ENCODE data around the gene CWC22.
"Not testable (repeated sequence)": the region's sequence is repeated elsewhere in the genome, so short reads cannot be mapped to it uniquely, and the experiment has no call there.

CWC22 gene

DNA sequence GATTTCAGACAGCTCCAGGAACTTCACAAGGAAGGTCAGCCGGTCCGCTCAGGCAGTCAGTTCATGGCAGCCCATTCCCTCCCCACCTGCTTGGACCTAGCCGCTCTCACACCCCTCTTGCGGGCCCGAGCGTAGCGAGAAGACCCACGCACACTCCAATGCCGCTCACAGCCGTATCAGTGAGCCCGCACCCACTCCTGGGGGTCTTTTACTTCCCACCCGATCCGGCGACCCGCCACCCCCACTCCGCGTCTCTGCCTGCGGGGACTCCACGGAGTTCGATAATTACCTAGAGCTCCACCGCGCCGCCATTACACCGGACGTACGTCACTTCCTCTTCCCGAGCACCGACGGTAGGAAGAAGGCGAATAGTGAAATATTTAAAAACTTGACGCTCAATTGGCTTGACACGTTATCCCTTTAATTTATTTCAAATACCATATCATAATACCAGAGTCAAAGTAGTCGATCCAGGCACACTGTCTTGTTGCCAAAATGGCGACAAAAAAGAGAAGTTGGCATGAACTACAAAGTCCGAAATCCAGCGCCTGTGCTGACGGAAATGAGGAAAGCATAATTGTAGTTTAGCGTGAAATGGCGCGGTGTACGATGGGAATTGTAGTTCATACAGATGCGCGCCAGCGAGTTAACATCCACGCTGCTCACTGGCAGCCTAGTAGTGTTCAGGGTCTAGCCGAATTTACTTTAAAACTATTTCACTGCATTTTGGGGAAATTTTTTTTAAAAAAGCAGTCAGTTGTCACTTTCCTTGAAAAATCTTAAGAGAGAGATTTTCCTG lies at the start of gene CWC22:
Gene CWC22, minus strand, starts transcription at position 517 of the 799 bp plus-strand sequence. CDS start 13,956 bp downstream, outside the sequence.
- peak within 1 kb of the TSS; percentile 65 for H3K4me3 ChIP-seq (ENCODE audit: low read depth, low read length)
- TF ChIP-seq, protein P1, sequence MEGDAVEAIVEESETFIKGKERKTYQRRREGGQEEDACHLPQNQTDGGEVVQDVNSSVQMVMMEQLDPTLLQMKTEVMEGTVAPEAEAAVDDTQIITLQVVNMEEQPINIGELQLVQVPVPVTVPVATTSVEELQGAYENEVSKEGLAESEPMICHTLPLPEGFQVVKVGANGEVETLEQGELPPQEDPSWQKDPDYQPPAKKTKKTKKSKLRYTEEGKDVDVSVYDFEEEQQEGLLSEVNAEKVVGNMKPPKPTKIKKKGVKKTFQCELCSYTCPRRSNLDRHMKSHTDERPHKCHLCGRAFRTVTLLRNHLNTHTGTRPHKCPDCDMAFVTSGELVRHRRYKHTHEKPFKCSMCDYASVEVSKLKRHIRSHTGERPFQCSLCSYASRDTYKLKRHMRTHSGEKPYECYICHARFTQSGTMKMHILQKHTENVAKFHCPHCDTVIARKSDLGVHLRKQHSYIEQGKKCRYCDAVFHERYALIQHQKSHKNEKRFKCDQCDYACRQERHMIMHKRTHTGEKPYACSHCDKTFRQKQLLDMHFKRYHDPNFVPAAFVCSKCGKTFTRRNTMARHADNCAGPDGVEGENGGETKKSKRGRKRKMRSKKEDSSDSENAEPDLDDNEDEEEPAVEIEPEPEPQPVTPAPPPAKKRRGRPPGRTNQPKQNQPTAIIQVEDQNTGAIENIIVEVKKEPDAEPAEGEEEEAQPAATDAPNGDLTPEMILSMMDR (IDR thresholded peaks at IDR 0.05; ENCODE audit: borderline replicate concordance, insufficient read depth, low read depth, low read length) = no peak

DNA sequence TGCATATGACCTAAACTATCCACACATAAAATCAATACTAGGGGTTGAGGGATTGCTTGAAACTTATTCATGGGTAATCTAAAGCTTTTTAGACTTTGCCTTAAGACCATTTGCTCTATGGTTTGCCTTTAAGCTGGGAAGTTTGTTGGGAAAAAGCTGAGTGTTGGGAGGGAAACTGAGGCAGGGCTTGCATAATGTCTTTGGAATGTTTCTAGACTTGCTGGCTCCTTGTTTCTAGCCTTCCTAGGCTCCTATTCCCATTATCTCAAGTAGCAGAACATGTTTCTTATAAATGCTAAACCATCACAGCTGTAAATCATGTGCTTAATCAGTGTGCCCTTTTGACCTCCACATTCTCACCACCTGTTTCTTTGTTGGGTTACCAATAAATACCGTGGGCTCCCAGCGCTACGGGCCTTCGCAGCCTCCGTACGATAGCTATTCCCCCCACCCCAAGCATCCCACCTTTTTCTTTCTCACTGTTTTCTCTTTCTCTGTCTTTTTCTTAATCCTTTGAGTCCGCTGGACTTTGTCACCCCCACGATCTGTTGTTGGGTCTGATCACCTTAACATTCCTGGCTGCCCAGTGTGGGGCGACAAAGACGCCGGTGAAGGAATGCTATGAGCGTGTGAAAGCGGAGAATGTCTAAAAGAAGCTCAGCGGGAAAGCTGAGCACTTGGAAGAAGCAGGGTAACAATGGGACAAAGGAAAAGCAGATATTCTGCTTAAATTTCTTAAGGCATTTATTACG lies 49.4 kb upstream of the CWC22 start:
- TF ChIP-seq, protein P1 (IDR thresholded peaks at IDR 0.05; ENCODE audit: borderline replicate concordance, insufficient read depth, low read depth, low read length) = no peak
- no peak overlapping the region for H3K4me3 ChIP-seq (ENCODE audit: low read depth, low read length)

DNA sequence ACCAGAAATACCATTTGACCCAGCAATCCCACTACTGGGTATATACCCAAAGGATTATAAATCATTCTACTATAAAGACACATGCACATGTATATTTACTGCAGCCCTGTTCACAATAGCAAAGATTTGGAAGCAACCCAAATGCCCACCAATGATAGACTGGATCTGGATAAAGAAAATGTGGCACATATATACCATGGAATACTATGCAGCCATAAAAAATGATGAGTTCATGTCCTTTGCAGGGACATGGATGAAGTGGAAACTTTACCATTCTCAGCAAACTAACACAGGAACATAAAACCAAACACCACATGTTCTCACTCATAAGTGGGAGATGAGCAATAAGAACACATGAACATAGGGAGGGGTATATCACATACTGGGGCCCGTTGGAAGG lies 47.5 kb upstream of the CWC22 start:
- H3K4me3 ChIP-seq (ENCODE audit: low read depth, low read length) = not testable (repeated sequence)

DNA sequence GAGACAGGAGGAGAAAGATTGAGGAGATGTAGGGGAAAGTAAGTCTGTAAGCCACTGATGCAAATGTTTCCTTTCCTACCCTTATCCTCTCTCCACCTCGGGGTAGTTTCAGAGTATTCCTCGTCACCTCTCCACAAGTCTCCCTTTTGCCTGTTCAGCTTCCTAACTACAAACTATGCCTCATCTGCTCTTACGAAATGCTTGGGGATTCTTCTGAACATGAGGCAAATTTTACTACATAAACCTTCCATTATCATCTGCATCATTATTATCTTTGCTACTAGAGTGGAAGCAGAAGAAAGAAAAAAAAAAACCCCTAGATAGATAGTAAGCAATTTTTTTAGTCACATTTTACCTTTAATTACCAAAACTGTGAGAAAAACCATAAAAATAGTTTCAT lies 43.1 kb upstream of the CWC22 start:
- no peak overlapping the region for H3K4me3 ChIP-seq (ENCODE audit: low read depth, low read length)
- TF ChIP-seq, protein P1 (IDR thresholded peaks at IDR 0.05; ENCODE audit: borderline replicate concordance, insufficient read depth, low read depth, low read length) = no peak

DNA sequence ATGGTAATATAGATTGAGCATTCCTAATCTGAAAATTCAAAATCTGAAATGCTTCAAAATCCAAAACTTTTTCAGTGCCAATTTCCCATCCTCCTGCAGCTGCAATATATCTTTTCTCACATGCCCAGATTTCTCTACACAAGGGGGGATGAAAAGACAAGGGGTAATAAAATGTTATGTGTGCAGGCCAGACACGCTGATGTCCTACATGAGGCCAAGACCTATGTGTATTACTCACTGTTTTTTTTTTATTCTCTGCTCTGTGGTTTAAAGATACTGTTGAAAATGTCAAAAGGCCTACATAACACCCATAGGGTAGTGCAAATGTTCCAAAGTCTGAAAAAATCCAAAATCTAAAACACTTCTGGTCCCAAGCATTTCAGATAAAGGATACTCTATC lies 41.2 kb upstream of the CWC22 start:
- TF ChIP-seq, protein P1 (IDR thresholded peaks at IDR 0.05; ENCODE audit: borderline replicate concordance, insufficient read depth, low read depth, low read length) = no peak

DNA sequence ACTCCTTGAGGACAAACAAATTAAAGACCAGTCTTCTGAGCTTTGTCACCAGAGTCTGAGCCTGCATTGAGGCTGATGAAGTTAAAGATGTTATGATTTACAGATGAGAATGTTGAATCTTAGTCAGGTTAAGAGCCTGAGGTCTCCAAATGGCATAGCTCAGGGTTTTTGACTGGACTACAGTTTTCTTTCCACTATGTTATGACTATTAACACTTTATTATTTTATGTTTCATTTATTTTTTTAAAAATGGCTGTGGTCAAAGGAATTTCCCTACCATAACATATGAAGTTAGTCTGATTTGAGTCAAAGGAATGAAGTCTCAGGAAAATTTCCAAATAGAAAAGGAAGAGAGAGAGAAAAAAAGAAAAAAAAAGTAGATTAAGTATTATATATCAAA lies 39.7 kb upstream of the CWC22 start:
- TF ChIP-seq, protein P1 (IDR thresholded peaks at IDR 0.05; ENCODE audit: borderline replicate concordance, insufficient read depth, low read depth, low read length) = no peak
- no peak overlapping the region for H3K4me3 ChIP-seq (ENCODE audit: low read depth, low read length)

More for the DNA sequence above, 41.2 kb upstream of the CWC22 start:
- H3K4me3 ChIP-seq (ENCODE audit: low read depth, low read length) = no peak overlapping the region

DNA sequence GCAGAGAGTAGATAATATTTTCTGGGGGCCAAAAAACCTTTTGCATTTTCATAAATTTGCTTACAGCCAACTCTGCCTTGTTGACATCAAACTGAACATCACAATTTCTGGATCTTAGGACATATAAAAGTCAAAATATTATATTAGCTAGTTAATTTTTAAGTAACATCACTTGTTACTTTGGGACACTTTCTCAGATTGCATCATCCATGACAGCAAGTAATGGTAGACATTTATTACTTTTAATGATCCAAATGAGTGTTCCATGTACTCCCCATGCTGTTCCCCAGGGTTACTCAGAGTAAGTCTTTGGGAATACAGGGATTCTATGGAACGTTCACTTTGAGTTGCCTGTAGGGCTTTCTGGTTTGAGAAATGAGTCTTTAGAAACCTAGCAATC lies 39.1 kb upstream of the CWC22 start:
- TF ChIP-seq, protein P1 (IDR thresholded peaks at IDR 0.05; ENCODE audit: borderline replicate concordance, insufficient read depth, low read depth, low read length) = no peak
- H3K4me3 ChIP-seq (ENCODE audit: low read depth, low read length) = no peak overlapping the region

Measured in GM12875 (cell line).